ENCODE results near the gene LPIN3. TPM values are rescaled to one million over a fixed set of nuclear protein-coding genes. Genes with fewer than 3 reads are reported as not detected.
A peak's percentile ranks its signal among the peaks of the same experiment; 100 is the strongest.

The LPIN3 gene
- total RNA-seq, 1 donor from 2014 or later, result 0.77 TPM

DNA sequence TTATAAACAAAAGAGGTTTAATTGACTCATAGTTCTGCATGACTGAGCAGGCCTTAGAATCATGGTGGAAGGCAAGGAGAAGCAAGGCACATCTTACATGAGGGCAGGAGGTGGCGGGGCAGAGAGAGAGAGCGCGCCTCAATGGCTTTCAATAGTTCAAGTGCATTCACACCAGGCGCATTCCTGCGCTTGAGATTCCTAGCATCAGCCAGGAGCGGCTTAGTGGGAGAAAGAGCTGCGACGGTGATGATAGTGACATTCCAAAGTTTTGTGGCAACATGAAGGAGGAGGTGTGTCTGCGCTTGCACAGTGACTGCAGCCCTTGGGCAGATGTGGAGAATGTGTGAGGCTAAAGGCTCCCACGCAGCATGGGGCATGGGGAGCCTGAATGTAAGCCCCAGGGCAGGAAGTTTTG is 51.0 kb downstream of the LPIN3 start:
- DNase-seq (ENCODE audit: low read depth in 2 of 2), result no peak

DNA sequence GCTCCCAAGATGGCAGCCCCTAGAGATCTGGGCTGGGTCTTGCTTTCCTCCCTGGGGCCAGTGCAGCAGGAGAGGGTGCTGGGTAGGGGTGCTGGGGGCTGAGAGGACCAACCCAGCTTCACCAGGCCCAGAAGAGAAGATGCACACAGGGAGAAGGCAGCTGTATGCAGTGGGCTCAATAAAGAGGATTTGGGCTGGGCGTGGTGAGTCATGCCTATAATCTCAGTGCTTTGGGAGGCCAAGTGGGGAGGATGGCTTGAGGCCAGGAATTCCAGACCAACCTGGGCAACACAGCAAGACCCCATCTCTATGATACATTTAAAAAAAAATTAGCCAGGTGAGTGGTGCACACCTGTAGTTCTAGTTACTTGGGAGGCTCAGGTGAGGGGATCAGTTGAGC is 51.7 kb downstream of the LPIN3 start:
- no peak for DNase-seq (ENCODE audit: low read depth in 2 of 2)

DNA sequence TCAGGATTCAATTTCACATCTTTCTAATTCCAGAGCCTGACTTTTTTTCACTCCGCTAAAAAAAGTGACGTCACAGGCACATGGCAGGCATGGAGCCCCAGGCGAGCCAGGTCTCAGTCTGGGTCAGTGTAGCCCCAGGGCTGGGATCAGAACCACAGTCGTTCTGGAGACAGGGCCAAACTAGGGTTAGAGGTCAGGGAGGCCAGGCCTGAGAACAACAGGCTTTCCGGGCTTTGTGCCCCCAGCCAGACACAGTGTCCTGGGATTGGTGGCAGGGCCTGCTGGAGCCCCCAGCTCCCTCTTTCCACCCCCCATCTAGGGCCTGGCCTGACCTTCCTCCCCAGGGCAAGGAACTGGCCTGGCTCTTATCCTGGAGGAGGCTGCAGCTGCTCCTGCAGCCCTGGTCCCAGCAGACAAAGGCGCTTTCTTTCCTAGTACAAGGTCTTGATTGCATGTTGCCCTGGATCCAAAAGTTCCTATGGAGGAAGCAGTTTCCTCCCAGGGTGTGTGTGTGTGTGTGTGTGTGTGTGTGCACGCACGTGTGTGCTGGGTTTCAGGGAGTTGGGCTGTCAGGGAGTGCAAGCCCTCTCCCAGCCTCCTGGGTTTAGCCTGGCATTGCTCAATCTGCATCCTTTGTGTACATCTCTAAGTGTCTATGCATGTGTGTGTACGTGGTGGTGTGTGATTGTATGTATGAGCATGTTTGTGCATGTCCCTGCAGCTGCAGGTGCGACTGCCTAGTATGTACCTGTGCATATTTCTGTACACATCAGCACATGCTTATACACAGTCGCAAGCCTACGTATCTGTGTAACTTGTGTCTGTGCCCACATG is 52.5 kb downstream of the LPIN3 start:
- no peak for DNase-seq (ENCODE audit: low read depth in 2 of 2)

DNA sequence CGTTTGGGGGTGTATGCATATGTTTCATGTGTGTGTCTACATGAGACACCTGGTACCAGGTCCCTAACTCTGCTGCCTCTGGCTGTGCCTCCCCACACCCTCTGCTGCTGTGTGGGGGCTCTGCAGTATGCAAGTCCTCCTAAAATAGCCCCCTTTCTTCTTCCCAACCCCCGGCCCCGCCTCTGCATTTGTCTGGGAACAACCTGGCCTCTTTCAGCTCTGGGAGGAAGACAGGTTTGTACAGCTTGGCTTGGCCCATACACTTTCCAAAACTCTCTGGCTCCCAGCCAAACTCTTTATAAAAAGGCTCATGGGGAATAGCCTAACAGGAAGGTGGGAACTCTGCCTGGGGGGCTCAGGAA is 53.1 kb downstream of the LPIN3 start:
- no peak for DNase-seq (ENCODE audit: low read depth in 2 of 2)

DNA sequence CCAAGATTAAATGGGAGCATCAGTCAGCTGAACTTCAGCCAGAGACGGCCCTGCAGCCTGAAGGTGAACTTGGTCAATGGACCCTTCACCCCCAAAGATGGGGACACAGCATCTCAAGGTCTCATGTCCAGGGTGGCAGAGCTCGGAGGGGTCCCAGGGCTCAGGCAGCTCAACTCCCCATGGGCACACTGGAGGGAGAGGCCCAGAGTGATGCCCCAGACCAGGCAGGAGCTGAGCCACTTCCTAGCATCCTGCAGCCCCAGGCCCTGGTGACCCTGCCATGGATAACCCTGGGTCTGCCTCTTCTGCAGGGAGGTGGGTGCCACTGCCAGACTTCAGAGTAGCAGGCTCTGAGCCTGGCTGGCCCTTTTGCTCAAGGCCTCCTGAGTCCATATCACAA is 53.5 kb downstream of the LPIN3 start:
- no peak for DNase-seq (ENCODE audit: low read depth in 2 of 2)

DNA sequence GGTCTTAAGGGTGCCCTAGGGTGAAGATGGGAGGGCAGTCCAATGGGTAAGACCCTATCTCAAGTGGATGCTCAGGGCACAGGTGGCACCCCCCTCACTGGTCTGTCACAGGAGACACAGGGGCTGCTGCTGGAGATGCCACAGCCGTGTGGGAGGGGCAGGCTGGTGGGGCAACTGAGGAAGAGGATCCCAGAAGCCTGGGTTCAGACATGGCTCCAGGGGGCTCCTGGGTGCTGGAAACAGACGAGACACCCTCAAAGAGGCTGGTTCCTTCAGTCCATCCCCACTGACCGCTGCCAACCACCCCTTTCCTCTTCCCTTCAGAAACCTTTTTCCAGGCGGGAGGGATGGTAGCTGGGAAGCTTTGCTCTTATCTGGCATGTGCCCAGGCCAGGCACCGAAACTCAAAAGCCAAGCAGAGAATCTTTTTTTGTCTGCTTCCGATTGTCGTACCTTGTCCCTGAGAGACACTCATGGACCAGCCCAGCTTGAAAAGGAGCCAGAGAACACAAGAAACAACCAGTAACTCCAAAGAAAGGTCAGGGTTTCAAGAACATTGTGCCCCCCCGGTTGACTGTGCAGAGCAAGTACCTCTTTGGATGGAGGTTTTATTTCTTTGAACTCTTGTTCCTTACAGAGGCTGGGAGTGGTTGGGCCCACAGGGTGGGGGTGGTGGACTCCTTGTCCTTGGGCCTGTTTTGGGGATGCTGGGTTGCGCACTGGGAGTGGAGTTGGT is 54.5 kb downstream of the LPIN3 start:
- DNase-seq (ENCODE audit: low read depth in 2 of 2), result no peak

DNA sequence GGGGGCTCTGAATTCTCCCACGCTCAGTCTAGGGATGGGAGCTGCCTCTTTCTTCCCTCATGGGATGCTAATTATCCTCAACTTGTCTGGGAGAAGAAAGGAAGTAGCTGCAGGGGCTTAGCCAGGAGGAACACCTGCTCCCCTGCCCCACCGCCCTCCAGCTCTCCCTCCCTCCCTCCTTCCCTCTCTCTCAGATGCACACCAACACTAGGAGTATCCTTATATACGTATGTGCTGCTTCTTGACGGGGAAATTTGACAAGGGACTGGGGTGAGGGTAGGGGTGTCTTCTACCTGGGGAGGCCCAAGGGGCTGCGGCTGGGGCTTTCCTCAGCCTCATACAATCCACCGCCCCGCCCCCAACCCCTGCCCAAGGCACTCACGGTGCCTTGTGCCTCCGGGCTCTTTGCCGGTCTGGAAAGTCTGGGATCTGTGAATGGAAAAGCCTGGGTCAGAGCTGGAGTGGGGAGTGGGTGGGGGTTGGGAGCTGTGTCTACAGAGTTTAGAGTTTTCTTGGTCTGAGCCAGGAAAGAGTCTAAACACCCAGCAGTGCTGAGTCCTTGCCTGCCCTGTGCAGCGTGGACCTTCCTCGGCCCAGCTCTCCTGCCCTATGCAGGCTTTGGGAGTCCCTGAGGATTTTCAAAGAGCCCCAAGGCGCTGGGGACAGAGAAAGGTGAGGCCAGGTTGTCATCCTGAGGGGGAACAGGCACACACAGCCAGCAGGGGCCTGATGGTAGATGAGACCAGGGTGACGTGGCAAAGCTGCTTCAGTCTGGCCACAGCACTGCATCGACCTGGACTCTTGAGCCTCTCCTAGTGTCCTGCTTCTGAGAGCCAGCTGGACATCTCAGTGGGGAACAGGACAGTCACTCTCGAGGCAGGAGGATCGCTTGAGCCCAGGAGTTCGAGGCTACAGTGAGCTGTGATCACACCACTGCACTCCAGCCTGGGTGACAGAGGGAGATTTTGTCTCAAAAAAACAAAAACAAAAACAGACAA is 55.3 kb downstream of the LPIN3 start:
- DNase-seq (ENCODE audit: low read depth in 2 of 2), result no peak

DNA sequence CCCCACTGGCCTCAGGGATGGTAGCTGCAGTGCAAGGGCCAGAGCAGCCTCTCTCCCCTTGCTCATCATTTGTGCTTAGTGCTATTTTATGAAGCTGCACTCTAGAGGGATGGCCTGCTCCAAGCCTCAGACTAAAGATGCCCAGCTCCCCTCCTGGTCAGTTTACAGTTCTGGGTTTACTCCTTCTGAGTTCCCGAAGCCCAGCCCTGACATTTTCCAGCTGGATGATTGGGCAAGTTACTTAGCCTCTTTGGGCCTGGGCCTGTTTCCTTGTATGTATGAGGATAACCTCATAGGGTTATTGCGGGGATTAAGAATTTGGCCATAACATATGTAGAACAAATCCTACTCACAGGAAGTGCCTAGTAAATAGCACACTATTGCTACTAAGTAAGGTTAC is 57.8 kb downstream of the LPIN3 start:
- no peak for DNase-seq (ENCODE audit: low read depth in 2 of 2)

DNA sequence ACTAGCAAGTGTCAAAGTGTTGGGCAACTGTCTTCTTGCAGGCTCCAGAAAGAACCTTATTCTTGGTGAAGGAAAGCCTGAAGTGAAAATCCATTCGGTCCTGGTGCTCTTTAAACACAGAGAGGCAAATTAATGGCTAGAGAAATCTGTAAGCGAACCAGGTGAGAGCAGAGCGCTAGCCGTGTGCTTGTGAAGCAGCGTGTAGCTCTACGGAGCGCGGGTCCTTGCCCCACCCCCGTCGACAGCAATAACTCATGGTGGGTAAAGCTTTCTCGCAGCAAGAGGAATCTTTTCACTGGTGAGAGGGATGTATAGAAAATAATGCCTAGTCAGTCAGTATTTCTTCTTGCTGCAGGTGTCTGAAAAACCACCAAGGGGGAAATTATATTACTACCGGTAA is 63.0 kb downstream of the LPIN3 start:
- no peak for DNase-seq (ENCODE audit: low read depth in 2 of 2)

DNA sequence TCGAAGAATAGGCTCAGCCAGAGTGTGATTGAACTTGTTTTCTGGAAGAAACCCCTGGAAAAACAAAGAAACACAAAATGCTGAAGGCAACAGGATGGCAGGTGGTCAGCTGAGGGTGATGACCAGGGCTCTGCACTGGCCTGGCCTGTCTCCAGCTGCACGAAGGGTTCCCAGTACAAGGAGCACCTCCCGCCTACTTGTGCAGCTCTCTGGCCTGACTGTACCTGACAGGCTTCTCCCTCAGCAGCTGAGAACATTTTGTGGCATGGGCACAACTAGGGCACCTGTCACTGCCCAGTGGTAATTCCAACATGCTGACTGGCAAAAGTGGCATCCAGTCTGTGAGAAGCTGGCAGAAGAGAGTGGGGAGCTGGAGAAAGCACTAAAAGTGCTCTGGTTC is 64.8 kb downstream of the LPIN3 start:
- DNase-seq (ENCODE audit: low read depth in 2 of 2), result no peak

DNA sequence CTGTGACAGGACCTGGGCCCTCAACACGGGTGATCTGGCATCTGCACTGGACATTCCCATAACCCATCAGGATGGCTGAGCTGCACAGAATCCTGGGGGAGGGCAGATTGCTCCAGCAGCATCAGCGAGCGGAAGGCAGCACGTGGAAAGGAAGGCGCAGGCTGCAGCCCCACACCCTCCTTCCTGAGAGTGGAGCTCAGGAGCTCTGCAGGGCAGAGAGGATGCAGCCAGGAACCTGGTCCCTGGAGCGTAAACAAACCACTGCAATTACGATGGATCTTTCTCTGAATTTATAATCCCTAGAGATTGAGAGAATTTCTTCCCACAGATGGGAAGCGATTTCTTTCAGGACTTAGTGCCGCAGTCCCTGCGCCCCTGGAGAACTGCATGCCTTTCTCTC is 65.7 kb downstream of the LPIN3 start:
- peak in 1 of 2 donors; percentile 49 for DNase-seq (ENCODE audit: low read depth in 2 of 2)

DNA sequence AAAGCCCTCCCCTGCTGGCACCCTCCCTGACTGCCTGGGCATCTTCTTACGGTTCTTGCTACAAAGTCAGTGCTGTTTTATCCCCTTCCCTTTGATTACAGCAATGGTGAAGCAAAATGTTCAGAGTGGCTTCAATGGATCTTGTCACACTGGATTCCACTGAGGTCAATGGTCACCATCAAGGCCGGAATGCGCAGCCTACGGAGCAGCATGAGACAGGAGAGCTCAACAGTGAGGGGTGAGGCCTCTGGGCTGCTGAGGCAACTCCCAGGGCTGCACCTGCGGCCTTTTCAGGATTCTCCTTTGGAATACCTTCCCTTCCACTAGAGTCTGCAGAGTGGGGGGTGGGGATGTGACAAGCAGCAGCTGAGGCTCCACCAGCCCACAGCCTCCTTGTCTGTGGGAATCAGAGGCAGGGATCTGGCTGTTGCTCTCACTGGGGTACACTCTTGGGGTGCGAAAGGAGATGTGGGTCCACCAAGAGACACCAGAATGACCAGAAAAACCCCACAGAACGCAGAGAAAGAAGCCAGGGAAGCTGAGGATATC is 66.3 kb downstream of the LPIN3 start:
- no peak for DNase-seq (ENCODE audit: low read depth in 2 of 2)

DNA sequence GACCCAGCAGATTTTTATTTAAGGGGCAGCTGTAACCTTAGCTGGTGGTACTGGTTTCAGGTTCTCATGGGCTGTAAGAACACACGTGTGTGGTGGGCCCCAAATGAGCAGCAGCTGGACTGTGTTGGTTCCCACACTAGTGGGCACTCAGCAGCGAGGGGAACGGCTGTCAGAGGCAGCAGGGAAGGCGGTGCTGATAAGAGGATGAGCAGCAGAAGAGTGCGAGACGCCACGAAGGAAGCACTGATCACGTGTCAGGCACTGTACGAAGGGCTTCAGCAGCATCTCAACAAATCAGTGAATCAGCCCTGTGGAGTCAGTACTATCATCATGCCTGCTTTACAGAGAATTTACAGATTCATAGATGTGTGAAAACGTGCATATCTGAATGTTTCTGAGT is 67.0 kb downstream of the LPIN3 start:
- no peak for DNase-seq (ENCODE audit: low read depth in 2 of 2)

DNA sequence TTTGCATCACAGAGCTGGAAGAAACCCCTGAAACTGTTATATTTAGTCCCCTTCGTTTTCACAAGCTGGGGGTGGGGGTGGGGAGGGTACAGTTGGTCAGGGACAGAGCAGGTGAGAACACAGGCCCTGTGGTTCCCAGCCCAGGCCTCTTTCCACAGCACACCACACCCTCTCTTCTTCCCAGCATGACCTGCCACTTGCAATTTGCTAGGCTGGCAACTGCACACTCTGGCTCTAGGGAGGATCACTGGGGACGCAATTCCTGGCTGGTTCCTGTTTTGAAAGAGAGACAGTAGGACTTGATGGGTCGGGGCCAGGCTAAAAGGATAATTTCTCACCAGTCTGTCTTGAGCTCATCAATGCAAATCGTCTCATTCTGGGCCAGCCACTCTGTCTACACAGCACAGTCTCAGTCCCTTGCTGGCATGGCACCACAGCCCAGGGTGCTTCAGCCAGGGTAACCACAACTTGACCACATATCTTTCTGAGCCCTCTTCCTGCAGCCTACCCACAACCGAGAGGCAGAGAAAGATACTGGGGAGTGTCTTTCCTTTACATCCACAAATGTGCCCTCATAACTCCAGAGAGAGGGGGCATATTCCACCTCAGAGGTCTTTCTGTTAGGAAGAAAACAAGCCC is 67.7 kb downstream of the LPIN3 start:
- no peak for DNase-seq (ENCODE audit: low read depth in 2 of 2)

DNA sequence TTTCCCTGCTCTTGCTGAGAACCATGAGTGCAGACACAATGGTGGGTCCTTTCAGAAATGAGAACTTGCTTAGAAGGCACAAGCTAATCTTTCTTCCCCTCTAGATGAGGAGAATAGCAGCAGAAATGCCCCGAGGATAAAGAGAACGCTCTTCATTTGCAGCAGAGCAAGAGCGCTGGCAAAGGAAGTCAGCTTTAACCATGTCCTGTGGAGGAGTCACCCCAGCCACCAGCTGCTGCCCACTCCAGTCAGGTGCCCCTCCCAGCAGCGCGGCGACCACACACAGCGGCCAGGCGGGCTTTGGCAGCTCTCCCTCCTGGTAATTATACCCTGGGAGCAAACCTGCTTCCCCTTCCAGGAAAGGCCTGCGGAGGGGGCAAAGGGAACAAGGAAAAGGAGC is 68.4 kb downstream of the LPIN3 start:
- peak in 1 of 2 donors; percentile 22 for DNase-seq (ENCODE audit: low read depth in 2 of 2)

Other genes with a start within 250 kb of the LPIN3 start
- 112 and 160 TPM in 2 replicates for gene PLCG1, start 203.3 kb upstream of the LPIN3 start, total RNA-seq
- gene ZHX3, start 23.1 kb upstream of the LPIN3 start, total RNA-seq, result 6.2 and 6.4 TPM in 2 replicates
- gene EMILIN3, start 26.0 kb downstream of the LPIN3 start, total RNA-seq, result under 0.01 and 0.13 TPM in 2 replicates

All from dermis microvascular lymphatic vessel endothelial cell (primary cell).